ENCODE results near the gene SUN2. TPM values are rescaled to one million over a fixed set of nuclear protein-coding genes. Genes with fewer than 3 reads are reported as not detected.
A peak's percentile ranks its signal among the peaks of the same experiment; 100 is the strongest.

Gene SUN2
- total and polyA plus RNA-seq, 2 of the 13 experiments (the other 11 are each of a cell fraction or from before 2014, with no cell fraction given), result 45.6 to 56.6 TPM

- no peak for TF ChIP-seq HNF1A (IDR thresholded peaks at IDR 0.05; ENCODE audit: low read depth)
- no peak for TF ChIP-seq HNF1A (CRISPR knock-in tag; IDR thresholded peaks at IDR 0.05; ENCODE audit: borderline replicate concordance)
- TF ChIP-seq MYC (CRISPR knock-in tag; IDR thresholded peaks at IDR 0.05; ENCODE audit: borderline replicate concordance), result peak; percentile 40; the same call in 1 of the 2 replicates
- 0 out of 2 replicates have a peak, but pooled peaks have one; percentile 26 for TF ChIP-seq KAT7 (CRISPR knock-in tag; IDR thresholded peaks at IDR 0.05; ENCODE audit: borderline replicate concordance)
- TF ChIP-seq MEIS2 (CRISPR knock-in tag; IDR thresholded peaks at IDR 0.05), result peak; percentile 98
- TF ChIP-seq TEAD3 (CRISPR knock-in tag; optimal IDR thresholded peaks at IDR 0.05; ENCODE audit: borderline replicate concordance), result peak; percentile 28
- TF ChIP-seq HNF1B (CRISPR knock-in tag; IDR thresholded peaks at IDR 0.05), result 0 out of 2 replicates have a peak, but pooled peaks have one; percentile 4
- peak; percentile 43; the same call in 1 of the 2 replicates for TF ChIP-seq CEBPG (CRISPR knock-in tag; IDR thresholded peaks at IDR 0.05)
- no peak for TF ChIP-seq TBP (CRISPR knock-in tag; IDR thresholded peaks at IDR 0.05)
- 0 out of 2 replicates have a peak, but pooled peaks have one; percentile 32 for TF ChIP-seq RXRB (CRISPR knock-in tag; IDR thresholded peaks at IDR 0.05; ENCODE audit: borderline replicate concordance)
- TF ChIP-seq NR2F6 (IDR thresholded peaks at IDR 0.05), result 0 out of 2 replicates have a peak, but pooled peaks have one; percentile 28
- TF ChIP-seq NR2F6 (CRISPR knock-in tag; IDR thresholded peaks at IDR 0.05), result peak; percentile 59; the same call in 1 of the 2 replicates
- no peak for TF ChIP-seq NONO (IDR thresholded peaks at IDR 0.05)
- TF ChIP-seq NONO (CRISPR knock-in tag; conservative IDR thresholded peaks at IDR 0.05), result 0 out of 2 replicates have a peak, but pooled peaks have one; percentile 43
- peak; percentile 93 for TF ChIP-seq HOXD1 (CRISPR knock-in tag; IDR thresholded peaks at IDR 0.05)
- TF ChIP-seq HMG20B (CRISPR knock-in tag; conservative IDR thresholded peaks at IDR 0.05), result peak; percentile 43; the same call in 1 of the 2 replicates
- TF ChIP-seq POLR2A (IDR thresholded peaks at IDR 0.05; ENCODE audit: insufficient read depth in 1 of 2, low read depth in 2 of 2, low read length in 2 of 2), result peak in 1 of 2 experiments; percentile 53; a peak in 3 of 4 replicates
- no peak for TF ChIP-seq BCLAF1 (IDR thresholded peaks at IDR 0.05)
- no peak for TF ChIP-seq XBP1 (CRISPR knock-in tag; IDR thresholded peaks at IDR 0.05)
- peak; percentile 38; the same call in 1 of the 2 replicates for TF ChIP-seq TBX3 (IDR thresholded peaks at IDR 0.05; ENCODE audit: borderline replicate concordance)
- TF ChIP-seq SPEN (CRISPR knock-in tag; IDR thresholded peaks at IDR 0.05; ENCODE audit: low read depth), result 0 out of 2 replicates have a peak, but pooled peaks have one; percentile 25
These were observed 1.6 kb downstream of the SUN2 start (continued) for GRCh38 chr22:38753948-38754750.

All from HepG2 (cell line).